Prostate gland (tissue), 2 donors: Measurements from ENCODE around the gene ATP8B3. TPM values are rescaled to one million over a fixed set of nuclear protein-coding genes. Genes with fewer than 3 reads are reported as not detected.

Experiments used
- DNase-seq: peaks from one replicate; pipeline ENCODE4 v3.0.0-alpha.2; 2019; ENCODE audit warnings: low spot score
- H3K27ac ChIP-seq, 2 donors: fragments of 200-600 bp; sonication (generic); 2 replicates each; pipeline ENCODE4 v1.5.1; 2017 to 2019
- H3K27me3 ChIP-seq: fragments of 200-600 bp; sonication (generic); replicated peaks from 2 replicates; pipeline ENCODE4 v1.5.1; 2019; ENCODE audit not compliant: insufficient read depth
- H3K36me3 ChIP-seq, 2 donors: fragments of 200-600 bp; sonication (generic); 1 replicate in 1 of 2; 2 replicates in 1 of 2; pipeline versions ENCODE4 v1.5.1 to v1.8.1; 2017 to 2019
- H3K4me1 ChIP-seq: fragments of 200-600 bp; sonication (generic); replicated peaks from 2 replicates; pipeline ENCODE4 v1.5.1; 2019
- H3K4me3 ChIP-seq, 2 donors: fragments of 200-600 bp; sonication (generic); 2 replicates each; pipeline ENCODE4 v1.5.1; 2017 to 2019
- H3K9me3 ChIP-seq: fragments of 200-600 bp; sonication (generic); 2 replicates; pipeline ENCODE4 v1.5.1; 2017
- CTCF ChIP-seq, 4 experiments: fragments of 200-600 bp in 2 of 4; fragments of 450-650 bp in 2 of 4; sonication (generic) in 2 of 4; IDR thresholded peaks; 1 replicate in 3 of 4; 2 replicates in 1 of 4; pipeline ENCODE4 v1.5.1; 2016 to 2019; ENCODE audit warnings: antibody characterized with exemption in 4 of 4, mild to moderate bottlenecking in 2 of 4, moderate library complexity in 2 of 4
- POLR2A ChIP-seq: fragments of 450-650 bp; IDR thresholded peaks from one replicate; pipeline ENCODE4 v1.6.1; 2016; ENCODE audit warnings: antibody characterized with exemption, mild to moderate bottlenecking
- POLR2AphosphoS5 ChIP-seq: sonication (generic); formaldehyde crosslinking; IDR thresholded peaks from one replicate; pipeline ENCODE4 v1.6.1; 2017; ENCODE audit warnings: antibody characterized with exemption
- WGBS: methylation state at CpG from one replicate; pipeline ENCODE4 v1.1.5; 2018; 5-methylcytosine and 5-hydroxymethylcytosine counted together
- intact Hi-C: fragments of 100-400 bp; cut with DNase I; formaldehyde crosslinking; loops from one replicate; pipeline ENCODE4 v1.14.2; 2022
- total RNA-seq, 2 donors: library from RNA; depleted of rRNA; stranded (reverse); fragments of >200 nt; gene quantifications; one replicate each; pipeline ENCODE4 v1.1.0, GENCODE V29; 2016

Gene ATP8B3
- total RNA-seq, 2 donors from 2014 or later = 0.18 to 4.7 TPM

- Histone ChIP-seq H3K27me3 (peaks cover 73% of the 10 kb centered on the region), H3K27ac (no peak overlapping the region), H3K4me3 (no peak overlapping the region), H3K4me1 (no peaks in the 10 kb centered on the region), H3K36me3 (no peaks in the 10 kb centered on the region), H3K9me3 (no peaks in the 10 kb centered on the region)
- WGBS = 1% methylated on average over 86 of the region's 86 CpGs
- no peak for DNase-seq
- intact Hi-C loops = no loop called here
- TF ChIP-seq POLR2A = no peak
- no peak for TF ChIP-seq CTCF (IDR thresholded peaks at IDR 0.05)
- TF ChIP-seq POLR2AphosphoS5 = no peak
These were observed 54.4 kb downstream of the ATP8B3 start for GRCh38 chr19:1757468-1758230.

- WGBS = 5% methylated on average over 29 of the region's 29 CpGs
- Histone ChIP-seq H3K36me3 (no peaks in the 10 kb centered on the region), H3K27ac (no peak overlapping the region), H3K4me3 (no peak overlapping the region), H3K27me3 (peaks cover 73% of the 10 kb centered on the region), H3K9me3 (no peaks in the 10 kb centered on the region), H3K4me1 (no peaks in the 10 kb centered on the region)
- no peak for TF ChIP-seq CTCF (IDR thresholded peaks at IDR 0.05)
- no peak for TF ChIP-seq POLR2AphosphoS5
- TF ChIP-seq POLR2A = no peak
- intact Hi-C loops = no loop called here
- no peak for DNase-seq
These were observed 55.2 kb downstream of the ATP8B3 start for GRCh38 chr19:1756705-1757465.

GRCh38 chr19:1756264-1756663, 55.8 kb downstream of the ATP8B3 start:
- H3K27ac ChIP-seq = no peak overlapping the region
- intact Hi-C loops = no loop called here
- H3K36me3 ChIP-seq = no peaks in the 10 kb centered on the region
- H3K9me3 ChIP-seq = no peaks in the 10 kb centered on the region
- TF ChIP-seq POLR2A (no peak), CTCF (IDR thresholded peaks at IDR 0.05) (no peak), POLR2AphosphoS5 (no peak)
- no peaks in the 10 kb centered on the region for H3K4me1 ChIP-seq
- no peak overlapping the region for H3K4me3 ChIP-seq
- DNase-seq = no peak
- WGBS = 6% methylated on average over 19 of the region's 20 CpGs
- peaks cover 73% of the 10 kb centered on the region for H3K27me3 ChIP-seq

- peaks cover 75% of the 10 kb centered on the region for H3K27me3 ChIP-seq
These were observed 56.5 kb downstream of the ATP8B3 start for GRCh38 chr19:1755467-1756171.

More at GRCh38 chr19:1755467-1756171, 56.5 kb downstream of the ATP8B3 start:
- no peaks in the 10 kb centered on the region for H3K4me1 ChIP-seq
- WGBS = 2% methylated on average over 41 of the region's 43 CpGs
- intact Hi-C loops = no loop called here
- H3K27ac ChIP-seq = no peak overlapping the region
- no peak for DNase-seq
- H3K36me3 ChIP-seq = no peaks in the 10 kb centered on the region
- TF ChIP-seq POLR2A (no peak), POLR2AphosphoS5 (no peak), CTCF (IDR thresholded peaks at IDR 0.05) (no peak)
- no peak overlapping the region for H3K4me3 ChIP-seq
- no peaks in the 10 kb centered on the region for H3K9me3 ChIP-seq
